Smooth muscle cell (in vitro differentiated cells): ENCODE data around the gene LBH. TPM values are rescaled to one million over a fixed set of nuclear protein-coding genes. Genes with fewer than 3 reads are reported as not detected.

Source experiments
- DNase-seq: peaks from one replicate; lab custom pipeline; 2025; ENCODE audit not compliant: unreplicated experiment; lab: John Stamatoyannopoulos, UW
- H2AFZ ChIP-seq: fragments of 200-600 bp; sonication (generic); 2 replicates; pipeline ENCODE4 v1.6.0; 2016; ENCODE audit warnings: antibody characterized with exemption, low read depth, mild to moderate bottlenecking
- H3F3A ChIP-seq: fragments of 200-600 bp; sonication (generic); 2 replicates; pipeline ENCODE4 v1.6.0; 2017; ENCODE audit warnings: antibody characterized with exemption, low read depth
- H3K27ac ChIP-seq: fragments of 200-600 bp; sonication (generic); 2 replicates; pipeline ENCODE4 v1.5.1; 2016; ENCODE audit warnings: low read depth, mild to moderate bottlenecking
- H3K27me3 ChIP-seq: fragments of 200-600 bp; sonication (generic); 2 replicates; pipeline ENCODE4 v1.6.1; 2016; ENCODE audit warnings: low read depth, mild to moderate bottlenecking
- H3K36me3 ChIP-seq: fragments of 200-600 bp; sonication (generic); 2 replicates; pipeline ENCODE4 v1.5.1; 2016; ENCODE audit warnings: low read depth
- H3K4me1 ChIP-seq: fragments of 200-600 bp; sonication (generic); 2 replicates; pipeline ENCODE4 v1.5.1; 2016; ENCODE audit warnings: low read depth
- H3K4me2 ChIP-seq: fragments of 200-600 bp; sonication (generic); 2 replicates; pipeline ENCODE4 v1.6.0; 2016; ENCODE audit warnings: mild to moderate bottlenecking
- H3K4me3 ChIP-seq: fragments of 200-600 bp; sonication (generic); 2 replicates; pipeline ENCODE4 v1.5.1; 2016; ENCODE audit warnings: mild to moderate bottlenecking
- H3K79me2 ChIP-seq: fragments of 200-600 bp; sonication (generic); 2 replicates; pipeline ENCODE4 v1.6.0; 2016; ENCODE audit warnings: low read depth, mild to moderate bottlenecking
- H3K9ac ChIP-seq: fragments of 200-600 bp; sonication (generic); 2 replicates; pipeline ENCODE4 v1.6.0; 2016; ENCODE audit warnings: low read depth
- H3K9me3 ChIP-seq: fragments of 200-600 bp; sonication (generic); replicated peaks from 2 replicates; pipeline ENCODE4 v1.5.1; 2016; ENCODE audit warnings: low read depth
- H4K20me1 ChIP-seq: fragments of 200-600 bp; sonication (generic); 2 replicates; pipeline ENCODE4 v1.6.0; 2016; ENCODE audit warnings: low read depth
- WGBS: methylation state at CpG from one replicate; pipeline ENCODE4 v1.1.7; 2016; ENCODE audit warnings: low lambda C conversion rate; 5-methylcytosine and 5-hydroxymethylcytosine counted together
- polyA plus RNA-seq: library from polyadenylated mRNA; unstranded; fragments of >200 nt; fragmentation: Nextera tagmentation; extraction: Ambion mirVana; gene quantifications from 2 replicates; pipeline ENCODE4 v1.2.1, GENCODE V29; 2016
- total RNA-seq: library from RNA; depleted of rRNA; stranded (reverse); fragments of >200 nt; gene quantifications from 2 replicates; pipeline ENCODE4 v1.2.3, GENCODE V29; 2014
- TF ChIP-seq, protein P1 (sequence below): fragments of 200-600 bp; sonication (generic); IDR thresholded peaks from 2 replicates; pipeline ENCODE4 v1.5.1; 2017; ENCODE audit warnings: borderline replicate concordance, mild to moderate bottlenecking, antibody characterized with exemption; ENCODE audit not compliant: insufficient read depth, poor library complexity, severe bottlenecking

Gene LBH
- total and polyA plus RNA-seq, 2 experiments from 2014 or later, result 31.0 to 35.2 TPM

GRCh38 chr2:30209227-30209626 lies 22.1 kb upstream of the LBH start:
- TF ChIP-seq, protein P1, sequence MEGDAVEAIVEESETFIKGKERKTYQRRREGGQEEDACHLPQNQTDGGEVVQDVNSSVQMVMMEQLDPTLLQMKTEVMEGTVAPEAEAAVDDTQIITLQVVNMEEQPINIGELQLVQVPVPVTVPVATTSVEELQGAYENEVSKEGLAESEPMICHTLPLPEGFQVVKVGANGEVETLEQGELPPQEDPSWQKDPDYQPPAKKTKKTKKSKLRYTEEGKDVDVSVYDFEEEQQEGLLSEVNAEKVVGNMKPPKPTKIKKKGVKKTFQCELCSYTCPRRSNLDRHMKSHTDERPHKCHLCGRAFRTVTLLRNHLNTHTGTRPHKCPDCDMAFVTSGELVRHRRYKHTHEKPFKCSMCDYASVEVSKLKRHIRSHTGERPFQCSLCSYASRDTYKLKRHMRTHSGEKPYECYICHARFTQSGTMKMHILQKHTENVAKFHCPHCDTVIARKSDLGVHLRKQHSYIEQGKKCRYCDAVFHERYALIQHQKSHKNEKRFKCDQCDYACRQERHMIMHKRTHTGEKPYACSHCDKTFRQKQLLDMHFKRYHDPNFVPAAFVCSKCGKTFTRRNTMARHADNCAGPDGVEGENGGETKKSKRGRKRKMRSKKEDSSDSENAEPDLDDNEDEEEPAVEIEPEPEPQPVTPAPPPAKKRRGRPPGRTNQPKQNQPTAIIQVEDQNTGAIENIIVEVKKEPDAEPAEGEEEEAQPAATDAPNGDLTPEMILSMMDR, result no peak
- WGBS, result no CpG with 5 or more reads among the region's 2 CpGs
- Histone ChIP-seq H3K9ac (no peak overlapping the region), H3F3A (no peaks in the 10 kb centered on the region), H3K27me3 (peaks cover 6% of the 10 kb centered on the region), H3K79me2 (no peaks in the 10 kb centered on the region), H4K20me1 (no peaks in the 10 kb centered on the region), H3K27ac (no peak overlapping the region), H2AFZ (no peak overlapping the region), H3K4me1 (no peaks in the 10 kb centered on the region), H3K4me3 (no peak overlapping the region), H3K4me2 (no peak overlapping the region), H3K9me3 (no peaks in the 10 kb centered on the region), H3K36me3 (no peaks in the 10 kb centered on the region)
- DNase-seq, result no peak

DNA sequence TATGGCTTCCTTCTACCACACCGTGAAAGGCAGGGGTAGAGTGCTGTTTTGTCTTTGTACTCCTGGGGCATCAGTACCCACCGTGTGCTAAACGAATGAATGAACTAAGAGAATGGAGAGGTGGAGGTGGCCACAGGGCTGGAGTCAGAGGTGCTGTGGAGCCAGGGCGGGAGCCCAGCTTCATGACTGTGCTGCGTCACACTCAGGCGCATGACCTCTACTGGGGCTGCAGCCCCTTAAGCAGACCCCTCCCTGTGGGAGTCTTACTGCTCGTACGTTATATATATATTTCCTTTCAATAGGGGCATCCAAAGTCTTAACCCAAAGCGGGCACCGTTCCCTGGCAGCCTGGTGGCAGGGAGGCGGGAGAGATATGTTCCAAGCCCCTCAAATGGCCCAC lies 18.0 kb upstream of the LBH start:
- 89% methylated on average over 11 of the region's 11 CpGs for WGBS
- no peaks in the 10 kb centered on the region for H3K9me3 ChIP-seq
- no peak overlapping the region for H3K4me2 ChIP-seq
- no peak overlapping the region for H3K9ac ChIP-seq
- H3K27me3 ChIP-seq, result no peaks in the 10 kb centered on the region
- no peaks in the 10 kb centered on the region for H3F3A ChIP-seq
- H3K4me1 ChIP-seq, result peaks cover 5% of the 10 kb centered on the region
- H4K20me1 ChIP-seq, result no peaks in the 10 kb centered on the region
- TF ChIP-seq, protein P1, result no peak
- H2AFZ ChIP-seq, result no peak overlapping the region
- no peak overlapping the region for H3K27ac ChIP-seq
- no peak for DNase-seq
- no peaks in the 10 kb centered on the region for H3K36me3 ChIP-seq
- no peaks in the 10 kb centered on the region for H3K79me2 ChIP-seq
- H3K4me3 ChIP-seq, result no peak overlapping the region

- H2AFZ ChIP-seq, result no peak overlapping the region
- no peaks in the 10 kb centered on the region for H3K36me3 ChIP-seq
- 94% methylated on average over 7 of the region's 7 CpGs for WGBS
- peaks cover 5% of the 10 kb centered on the region for H3K4me1 ChIP-seq
- H3F3A ChIP-seq, result no peaks in the 10 kb centered on the region
- no peaks in the 10 kb centered on the region for H4K20me1 ChIP-seq
- H3K9me3 ChIP-seq, result no peaks in the 10 kb centered on the region
- TF ChIP-seq, protein P1, result no peak
- no peak overlapping the region for H3K9ac ChIP-seq
- no peaks in the 10 kb centered on the region for H3K79me2 ChIP-seq
- H3K27me3 ChIP-seq, result no peaks in the 10 kb centered on the region
- DNase-seq, result no peak
- no peak overlapping the region for H3K27ac ChIP-seq
- no peak overlapping the region for H3K4me2 ChIP-seq
- H3K4me3 ChIP-seq, result no peak overlapping the region
These were observed 17.3 kb upstream of the LBH start for GRCh38 chr2:30213907-30214463.

GRCh38 chr2:30216157-30216556 lies 15.2 kb upstream of the LBH start:
- DNase-seq, result no peak
- Histone ChIP-seq H3F3A (no peaks in the 10 kb centered on the region), H3K27ac (no peak overlapping the region), H3K36me3 (no peaks in the 10 kb centered on the region), H3K9ac (no peak overlapping the region), H3K4me3 (no peak overlapping the region), H4K20me1 (no peaks in the 10 kb centered on the region), H3K27me3 (no peaks in the 10 kb centered on the region), H3K79me2 (no peaks in the 10 kb centered on the region), H2AFZ (no peak overlapping the region), H3K4me1 (peaks cover 5% of the 10 kb centered on the region), H3K4me2 (no peak overlapping the region), H3K9me3 (no peaks in the 10 kb centered on the region)
- TF ChIP-seq, protein P1, result no peak
